HG02840 (cell line): ENCODE measurements around the gene P2RX3.
"Not testable (repeated sequence)": the region's sequence is repeated elsewhere in the genome, so short reads cannot be mapped to it uniquely, and the experiment has no call there.

Experiments
- ATAC-seq: cut with Tn5 transposase; IDR thresholded peaks from one replicate; pipeline ENCODE4 v1.9.1; 2021; ENCODE audit warnings: mild to moderate bottlenecking, moderate library complexity, moderate number of reproducible peaks; ENCODE audit not compliant: unreplicated experiment, low FRiP score

Gene P2RX3

DNA sequence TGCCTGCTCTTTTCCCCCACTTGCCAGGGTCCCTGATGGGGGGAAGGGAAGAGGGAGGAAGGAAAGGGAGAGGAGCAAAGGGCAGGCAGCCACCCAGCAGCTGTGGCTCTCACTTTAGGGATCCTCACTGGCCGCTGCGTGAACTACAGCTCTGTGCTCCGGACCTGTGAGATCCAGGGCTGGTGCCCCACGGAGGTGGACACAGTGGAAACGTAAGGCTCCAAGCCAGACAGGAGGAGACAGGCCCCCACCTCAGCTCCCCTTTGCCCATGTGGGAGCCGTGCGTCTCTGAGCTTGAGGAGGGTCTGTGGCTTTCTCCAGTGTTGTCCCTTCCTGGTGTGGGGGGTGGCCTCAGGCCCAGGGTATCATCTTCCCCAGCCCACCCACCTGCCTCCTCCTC is 9.9 kb downstream of the P2RX3 start:
- ATAC-seq, result no peak

GRCh38 chr11:57348636-57349313 is 10.6 kb downstream of the P2RX3 start:
- ATAC-seq, result no peak

- ATAC-seq, result no peak
These were observed 11.5 kb downstream of the P2RX3 start for GRCh38 chr11:57349491-57350274.

DNA sequence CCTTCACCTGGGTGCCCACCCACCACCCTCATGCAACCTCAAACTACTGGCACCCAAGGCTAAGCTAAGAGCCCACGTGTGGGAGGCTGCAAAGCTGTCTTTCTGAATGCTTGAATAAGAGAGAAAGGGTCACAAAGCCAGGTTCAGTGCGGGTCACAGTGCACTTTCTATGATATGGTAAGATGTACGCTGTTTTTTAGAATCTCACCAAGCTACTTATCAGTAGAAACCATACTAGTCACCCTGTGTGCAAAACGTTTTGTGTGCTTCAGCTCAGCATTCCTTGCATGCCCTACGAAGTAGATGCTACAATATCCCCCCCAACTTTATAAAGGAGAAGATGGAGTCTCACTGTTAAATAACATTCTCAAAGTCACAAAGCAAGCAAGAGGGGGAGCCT is 14.9 kb downstream of the P2RX3 start:
- ATAC-seq, result no peak

DNA sequence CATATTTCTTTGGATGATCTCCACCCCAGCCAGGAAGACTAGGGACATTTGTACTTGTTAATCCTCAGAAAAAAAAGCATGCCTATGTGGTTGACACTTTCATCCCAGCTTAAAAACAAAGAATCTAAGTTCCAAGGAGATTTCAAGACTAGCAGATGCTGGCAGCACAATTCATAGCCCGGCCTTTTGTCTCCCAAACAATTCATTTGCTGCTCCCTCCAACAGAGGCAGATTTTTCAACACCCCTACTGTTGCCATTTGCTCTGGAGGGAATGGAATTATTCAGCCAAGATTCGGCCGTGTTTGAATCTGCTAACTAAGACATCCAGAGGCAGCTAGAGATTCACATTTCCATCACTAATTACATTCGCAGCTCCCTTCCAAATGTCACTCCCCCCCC is 15.3 kb downstream of the P2RX3 start:
- ATAC-seq, result no peak

DNA sequence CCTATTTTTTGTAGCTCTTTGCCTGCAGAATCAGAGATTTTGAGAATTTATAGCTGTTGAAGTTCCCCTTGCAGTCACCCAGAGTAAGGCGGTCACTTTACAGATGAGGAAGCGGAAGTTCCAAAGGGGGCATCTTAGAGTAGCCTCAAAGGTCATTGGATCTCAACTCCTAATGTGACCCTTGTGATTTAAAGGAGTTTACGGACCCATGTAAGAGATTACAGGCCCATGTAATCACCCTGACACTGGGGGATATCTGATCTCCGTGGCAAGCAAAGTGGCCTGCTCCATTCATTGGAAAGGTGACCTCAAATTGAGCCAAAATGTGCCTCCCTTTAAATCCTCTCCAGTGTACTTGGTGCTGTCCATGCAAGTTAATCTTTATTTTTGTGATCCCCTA is 15.7 kb downstream of the P2RX3 start:
- no peak for ATAC-seq

GRCh38 chr11:57354699-57355098 is 16.5 kb downstream of the P2RX3 start:
- ATAC-seq, result no peak

DNA sequence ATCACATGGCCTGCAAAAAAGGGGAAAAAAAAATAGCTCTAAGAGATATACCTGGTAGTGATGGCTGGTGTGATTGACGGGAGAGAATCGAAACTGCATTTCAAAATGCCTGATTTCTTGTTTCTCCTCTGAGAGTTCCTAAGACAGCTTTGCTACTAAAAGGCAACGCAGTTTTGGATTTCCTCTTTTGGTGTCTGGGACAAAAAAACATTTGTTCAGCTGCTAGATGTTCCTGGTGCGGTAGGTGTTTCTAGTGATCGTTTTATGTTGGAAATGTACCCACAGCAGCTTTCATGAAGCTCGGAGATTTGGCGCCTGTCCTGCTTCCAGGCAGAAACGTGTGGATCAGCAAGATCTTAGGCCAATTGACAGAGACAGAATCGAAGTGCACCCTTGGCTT is 18.1 kb downstream of the P2RX3 start:
- no peak for ATAC-seq

DNA sequence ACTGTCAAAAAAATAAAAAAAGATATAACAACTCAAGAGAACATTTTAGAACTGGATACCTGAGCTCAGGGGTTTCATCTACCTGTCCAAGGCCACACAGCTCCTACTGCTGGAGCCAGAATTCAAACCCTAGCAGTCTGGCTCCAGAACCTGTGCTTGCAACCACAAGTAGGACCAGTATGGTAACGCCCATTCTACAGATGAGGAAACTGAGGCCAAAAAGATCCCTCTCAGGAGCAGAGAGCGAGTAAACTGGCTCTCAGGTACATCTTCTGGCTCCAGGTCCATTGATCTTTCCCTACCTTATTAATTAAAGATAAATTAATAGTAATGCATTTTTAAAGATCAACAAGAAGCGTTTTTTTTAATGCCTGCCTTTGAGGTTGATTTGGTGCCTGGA is 19.2 kb downstream of the P2RX3 start:
- ATAC-seq, result no peak

DNA sequence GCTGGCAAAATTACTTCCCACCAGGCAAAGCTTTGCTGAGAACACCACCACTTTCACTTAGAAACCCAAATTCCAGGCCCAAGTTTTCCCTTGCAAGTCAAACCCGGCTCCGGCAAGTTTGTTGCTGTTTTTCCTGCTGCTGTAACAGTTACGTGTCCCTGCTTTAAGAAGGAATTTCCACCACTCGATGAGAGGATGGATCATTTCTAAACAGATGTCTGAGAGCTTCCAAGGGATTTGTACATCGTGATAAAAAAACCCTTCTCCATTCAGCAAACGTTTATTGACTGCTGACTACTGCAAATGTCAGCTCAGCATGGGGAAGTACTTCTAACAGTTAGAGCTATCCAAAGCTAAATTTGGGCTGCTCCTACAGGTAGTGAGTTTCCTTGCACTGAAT is 19.7 kb downstream of the P2RX3 start:
- no peak for ATAC-seq

DNA sequence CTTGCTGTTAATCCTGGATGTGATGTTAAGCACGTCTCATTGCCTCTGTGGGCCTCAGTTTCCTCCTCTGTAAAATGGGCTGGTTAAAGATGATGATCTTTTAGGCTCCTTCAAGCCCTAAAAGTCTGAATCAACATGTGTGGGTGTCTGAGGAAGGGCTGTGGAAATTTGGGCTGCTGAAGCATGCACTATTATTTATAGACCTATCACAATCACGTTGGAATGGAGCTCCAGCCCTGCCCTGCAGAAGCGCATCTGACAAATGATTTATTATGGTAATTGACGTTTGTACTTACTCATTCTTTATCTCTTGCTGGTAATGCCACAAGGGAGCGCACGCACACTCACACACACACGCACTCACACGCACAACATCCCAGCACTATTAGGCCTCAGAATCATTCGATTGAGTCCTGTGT is 20.4 kb downstream of the P2RX3 start:
- ATAC-seq, result no peak

DNA sequence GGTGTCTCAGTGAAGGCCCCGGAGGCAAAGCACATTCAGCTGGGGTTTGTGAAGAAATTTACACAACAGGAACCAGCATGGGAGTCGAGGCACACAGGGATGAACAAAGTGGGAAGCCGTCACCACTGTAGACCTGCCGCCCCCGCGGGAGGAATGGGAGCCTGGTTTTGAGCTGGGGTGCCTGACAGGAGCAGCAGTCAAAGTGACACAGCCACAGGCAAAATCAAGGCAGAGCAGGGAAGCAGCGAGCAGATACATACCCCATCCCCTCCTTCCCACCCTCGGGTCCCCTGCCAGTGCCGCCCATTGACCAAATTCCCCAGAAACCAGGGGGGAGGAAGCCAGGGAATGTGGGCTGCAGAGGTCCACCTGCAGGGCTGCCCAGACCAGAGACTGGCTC is 20.8 kb downstream of the P2RX3 start:
- ATAC-seq, result no peak

DNA sequence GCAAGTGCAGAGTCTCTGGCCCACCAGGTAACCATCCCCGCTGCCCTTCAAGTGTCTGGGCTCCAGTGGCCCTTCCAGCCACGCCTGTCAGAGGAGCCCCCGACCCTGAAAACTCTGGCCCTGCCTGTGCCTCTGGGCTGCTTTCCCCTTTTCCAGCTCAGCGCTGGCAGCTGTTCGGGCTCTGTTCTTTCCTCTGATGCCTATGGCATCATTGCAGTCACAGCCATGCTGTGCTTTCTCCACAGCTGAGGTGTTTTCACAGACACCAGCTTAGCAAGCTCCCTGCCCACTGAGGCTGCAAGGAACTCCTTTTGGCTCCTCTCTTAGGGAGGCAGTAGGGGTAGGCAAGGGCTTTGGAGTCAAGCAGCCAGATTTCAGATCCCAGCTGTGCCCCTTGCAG is 21.2 kb downstream of the P2RX3 start:
- ATAC-seq, result no peak

DNA sequence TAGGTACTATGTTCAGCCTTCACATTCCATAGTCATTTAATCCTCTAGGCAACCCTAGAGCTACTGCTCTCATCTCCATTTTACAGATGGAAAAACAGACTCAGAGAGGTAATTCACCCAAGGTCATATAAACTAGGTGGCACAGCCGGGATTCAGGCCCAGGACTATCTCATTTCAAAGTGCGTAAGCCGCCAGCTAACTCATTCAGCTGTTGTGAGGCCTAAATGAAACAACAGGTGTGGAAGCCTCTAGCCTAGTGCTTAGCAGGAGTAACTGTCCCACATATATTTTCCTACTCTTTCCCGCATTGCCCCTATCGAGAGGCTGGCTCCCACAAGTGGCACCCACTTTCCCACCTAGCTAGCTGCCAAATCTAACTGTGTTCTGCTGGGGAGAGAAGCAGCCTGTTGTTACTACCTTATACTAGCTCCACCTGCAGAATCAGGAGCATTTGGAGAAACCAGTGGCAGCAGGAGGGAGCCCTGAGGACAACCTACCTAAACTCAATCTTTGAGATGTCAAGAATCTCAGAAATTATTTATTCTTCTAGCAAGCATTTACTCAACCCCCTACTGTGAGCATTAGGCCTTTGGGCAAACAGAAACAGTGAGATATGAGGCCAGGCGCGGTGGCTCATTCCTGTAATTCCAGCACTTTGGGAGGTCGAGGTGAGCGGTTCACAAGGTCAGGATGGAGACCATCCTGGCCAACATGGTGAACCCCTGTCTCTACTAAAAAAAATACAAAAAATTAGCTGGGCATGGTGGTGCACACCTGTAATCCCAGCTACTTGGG is 21.9 kb downstream of the P2RX3 start:
- no peak for ATAC-seq

GRCh38 chr11:57360991-57361390 is 22.8 kb downstream of the P2RX3 start:
- no peak for ATAC-seq

DNA sequence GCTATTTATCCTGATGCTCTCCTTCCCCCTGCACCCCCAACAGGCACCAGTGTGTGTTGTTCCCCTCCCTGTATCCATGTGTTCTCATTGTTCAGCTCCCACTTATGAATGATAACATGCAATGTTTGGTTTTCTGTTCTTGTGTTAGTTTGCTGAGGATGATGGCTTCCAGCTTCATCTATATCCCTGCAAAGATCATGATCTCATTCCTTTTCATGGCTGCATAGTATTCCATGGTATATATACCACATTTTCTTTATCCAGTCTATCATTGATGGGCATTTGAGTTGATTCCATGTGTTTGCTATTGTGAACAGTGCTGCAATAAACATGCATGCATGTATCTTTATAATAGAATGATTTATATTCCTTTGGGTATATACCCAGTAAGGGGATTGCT is 23.3 kb downstream of the P2RX3 start:
- ATAC-seq, result not testable (repeated sequence)

DNA sequence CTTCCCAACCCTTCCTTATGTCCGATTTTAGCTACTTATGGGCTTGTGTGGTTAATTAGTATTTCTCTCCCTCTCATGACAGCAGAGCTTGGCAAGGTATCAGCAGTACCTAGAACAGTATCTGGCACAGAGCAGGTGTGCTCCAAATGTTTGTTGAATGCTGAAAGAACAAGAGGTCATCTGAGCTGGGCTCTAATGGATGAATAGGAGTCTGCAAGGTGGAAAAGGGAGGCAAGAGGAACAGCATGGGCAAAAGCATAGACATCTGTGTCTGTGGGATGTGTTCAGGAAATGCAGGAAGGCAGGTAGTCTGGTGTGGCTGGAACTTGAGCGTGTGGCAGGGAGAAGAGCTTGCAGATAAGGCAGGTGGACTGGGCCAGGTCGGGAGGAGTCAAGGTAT is 23.8 kb downstream of the P2RX3 start:
- no peak for ATAC-seq

DNA sequence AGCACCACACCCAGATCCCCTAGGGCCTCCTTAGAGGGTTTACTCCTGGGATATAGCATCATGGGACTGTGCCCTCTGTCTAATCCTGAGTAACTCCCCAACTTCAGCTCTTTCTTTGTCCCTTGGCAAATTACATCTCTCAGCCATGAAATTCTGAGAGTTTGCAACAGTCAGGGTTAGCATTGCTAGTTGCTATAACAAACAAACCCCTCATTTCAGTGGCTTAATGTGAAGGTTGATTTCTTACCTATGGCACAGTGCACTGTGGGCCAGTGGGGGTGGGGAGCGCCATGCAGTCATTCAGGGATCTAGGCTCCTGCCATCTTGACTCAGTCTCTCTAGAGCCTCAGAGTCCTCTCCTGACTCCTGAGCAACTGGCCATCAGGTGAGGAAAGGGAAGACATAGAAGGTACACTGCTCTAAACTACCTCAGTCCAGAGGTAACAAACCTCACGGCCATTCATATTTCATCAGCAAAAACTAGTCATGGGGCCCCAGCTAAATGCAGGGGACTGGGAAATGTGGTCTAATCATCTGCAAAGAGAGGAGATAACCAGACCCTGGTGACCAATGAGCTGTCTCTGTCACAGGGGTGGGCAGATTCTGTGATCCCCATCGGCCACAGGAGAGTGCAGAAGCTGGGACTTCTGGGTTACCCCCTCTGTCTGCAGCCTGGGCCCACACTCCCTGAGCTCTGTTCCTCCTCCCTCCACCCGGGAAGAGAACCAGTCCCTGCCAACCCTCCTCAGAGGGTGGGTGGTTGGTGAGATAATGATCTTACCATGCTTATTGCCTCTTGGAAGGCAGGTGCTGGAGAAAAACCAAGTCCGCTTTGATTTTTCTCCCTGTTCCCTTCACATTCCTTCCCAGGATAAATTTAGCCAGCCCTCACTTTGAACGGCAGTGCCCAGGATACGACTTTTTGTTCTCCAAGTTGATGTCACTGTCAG is 25.3 kb downstream of the P2RX3 start:
- no peak for ATAC-seq

GRCh38 chr11:57364851-57365660 is 26.9 kb downstream of the P2RX3 start:
- ATAC-seq, result no peak
